ENCODE results near the gene EPB41L5.

- no peak for TF ChIP-seq CTCF (IDR thresholded peaks at IDR 0.05)
- no peak for TF ChIP-seq POLR2A (IDR thresholded peaks at IDR 0.05)
Observed at GRCh38 chr2:120177973-120178372, 165.1 kb downstream of the EPB41L5 start.
